ENCODE data around the gene PTPRG. TPM values are rescaled to one million over a fixed set of nuclear protein-coding genes. Genes with fewer than 3 reads are reported as not detected.

The PTPRG gene
- total RNA-seq, 1 experiment from 2014 or later, result 11.7 TPM

DNA sequence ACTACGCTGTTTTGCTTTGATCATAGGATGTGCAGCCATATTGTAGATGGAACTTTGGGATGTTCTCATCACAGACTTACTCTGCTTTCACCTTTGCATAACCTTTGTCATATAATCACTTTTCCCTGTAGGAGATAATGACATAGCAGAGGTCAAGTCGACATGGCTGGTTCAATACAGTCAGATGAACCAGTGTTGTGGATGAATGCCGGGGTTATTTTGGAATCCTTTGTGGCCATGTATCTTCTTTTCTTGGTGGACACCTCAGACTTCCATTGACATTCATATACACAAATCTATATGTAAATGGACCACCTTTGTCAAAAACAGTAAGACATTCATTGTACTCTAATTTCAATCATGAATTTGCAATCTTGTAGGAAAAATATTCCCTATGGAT is 180.2 kb downstream of the PTPRG start:
- no peaks in the 10 kb centered on the region for H3K36me3 ChIP-seq (ENCODE audit: insufficient read depth, low read length, poor library complexity, severe bottlenecking)
- POLR2A ChIA-PET (ENCODE audit: low non-redundant PET), result no interaction called here
- no peaks in the 10 kb centered on the region for H3K9me3 ChIP-seq (ENCODE audit: low read depth, low read length, poor library complexity, severe bottlenecking)
- BruUV-seq (replicated peaks), result no TSS peak
- no peak overlapping the region for H3K4me3 ChIP-seq (ENCODE audit: low read depth, low read length, poor library complexity, severe bottlenecking)
- no peaks in the 10 kb centered on the region for H3K27me3 ChIP-seq (replicated peaks; ENCODE audit: insufficient read depth, low read depth, low read length, poor library complexity)
- TF ChIP-seq EZH2 (IDR thresholded peaks at IDR 0.05; ENCODE audit: borderline replicate concordance, low read depth, low read length, poor library complexity, severe bottlenecking), result no peak
- no peak for TF ChIP-seq CTCF (conservative IDR thresholded peaks at IDR 0.05; ENCODE audit: low read depth, low read length)
- intact Hi-C loops (cut with micrococcal nuclease; ENCODE audit: unreplicated experiment), result no loop called here
- H3K27ac ChIP-seq (ENCODE audit: low read depth, low read length, poor library complexity, severe bottlenecking), result no peak overlapping the region
- CTCF ChIA-PET, result no interaction called here
- DNase-seq (ENCODE audit: low spot score), result no peak
- H3K4me1 ChIP-seq (ENCODE audit: insufficient read depth, low read length, poor library complexity, severe bottlenecking), result no peaks in the 10 kb centered on the region

DNA sequence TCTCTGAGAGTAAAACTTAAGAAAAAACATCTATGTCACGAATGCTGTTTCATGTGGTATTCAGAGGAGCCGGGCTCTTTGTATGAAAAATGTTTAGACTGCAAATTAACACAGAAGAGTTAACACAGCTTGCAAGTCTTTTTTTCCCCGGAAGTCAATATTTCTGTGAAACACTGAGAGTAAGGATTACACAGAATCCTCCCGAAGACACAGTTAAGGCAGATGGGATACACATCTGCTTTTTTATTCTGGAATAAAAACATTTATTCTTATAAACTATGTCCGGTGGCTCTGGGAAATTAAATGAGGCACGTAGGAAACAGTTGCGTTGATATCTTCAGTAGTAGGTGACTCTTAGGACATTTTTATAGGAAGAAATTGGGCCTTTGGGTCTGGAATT is 180.6 kb downstream of the PTPRG start:
- Histone ChIP-seq H3K27ac (ENCODE audit: low read depth, low read length, poor library complexity, severe bottlenecking) (no peak overlapping the region), H3K4me3 (ENCODE audit: low read depth, low read length, poor library complexity, severe bottlenecking) (no peak overlapping the region), H3K9me3 (ENCODE audit: low read depth, low read length, poor library complexity, severe bottlenecking) (no peaks in the 10 kb centered on the region), H3K36me3 (ENCODE audit: insufficient read depth, low read length, poor library complexity, severe bottlenecking) (no peaks in the 10 kb centered on the region), H3K27me3 (replicated peaks; ENCODE audit: insufficient read depth, low read depth, low read length, poor library complexity) (no peaks in the 10 kb centered on the region), H3K4me1 (ENCODE audit: insufficient read depth, low read length, poor library complexity, severe bottlenecking) (no peaks in the 10 kb centered on the region)
- TF ChIP-seq EZH2 (IDR thresholded peaks at IDR 0.05; ENCODE audit: borderline replicate concordance, low read depth, low read length, poor library complexity, severe bottlenecking) (no peak), CTCF (conservative IDR thresholded peaks at IDR 0.05; ENCODE audit: low read depth, low read length) (no peak)
- BruUV-seq (replicated peaks), result no TSS peak
- no peak for DNase-seq (ENCODE audit: low spot score)
- intact Hi-C loops (cut with micrococcal nuclease; ENCODE audit: unreplicated experiment), result no loop called here
- CTCF ChIA-PET, result no interaction called here
- POLR2A ChIA-PET (ENCODE audit: low non-redundant PET), result no interaction called here

- TF ChIP-seq CTCF (conservative IDR thresholded peaks at IDR 0.05; ENCODE audit: low read depth, low read length), result no peak
- no peak for TF ChIP-seq EZH2 (IDR thresholded peaks at IDR 0.05; ENCODE audit: borderline replicate concordance, low read depth, low read length, poor library complexity, severe bottlenecking)
- H3K4me1 ChIP-seq (ENCODE audit: insufficient read depth, low read length, poor library complexity, severe bottlenecking), result no peaks in the 10 kb centered on the region
- BruUV-seq (replicated peaks), result no TSS peak
- no peaks in the 10 kb centered on the region for H3K9me3 ChIP-seq (ENCODE audit: low read depth, low read length, poor library complexity, severe bottlenecking)
- no peak overlapping the region for H3K27ac ChIP-seq (ENCODE audit: low read depth, low read length, poor library complexity, severe bottlenecking)
- CTCF ChIA-PET, result no interaction called here
- intact Hi-C loops (cut with micrococcal nuclease; ENCODE audit: unreplicated experiment), result no loop called here
- no peak overlapping the region for H3K4me3 ChIP-seq (ENCODE audit: low read depth, low read length, poor library complexity, severe bottlenecking)
- POLR2A ChIA-PET (ENCODE audit: low non-redundant PET), result no interaction called here
- no peak for DNase-seq (ENCODE audit: low spot score)
- H3K36me3 ChIP-seq (ENCODE audit: insufficient read depth, low read length, poor library complexity, severe bottlenecking), result no peaks in the 10 kb centered on the region
- H3K27me3 ChIP-seq (replicated peaks; ENCODE audit: insufficient read depth, low read depth, low read length, poor library complexity), result no peaks in the 10 kb centered on the region
These were observed 181.7 kb downstream of the PTPRG start for GRCh38 chr3:61743067-61743466.
